Stimulated activated CD4-positive, alpha-beta T cell treated with anti-CD3 and anti-CD28 coated beads, Interleukin-12 subunit alpha, Interleukin-12 subunit beta, amount 100 ng/mL, for 48 hours (primary cell): ENCODE data around the gene CCNDBP1.
"Not testable (repeated sequence)": the region's sequence is repeated elsewhere in the genome, so short reads cannot be mapped to it uniquely, and the experiment has no call there.

Source experiments
- DNase-seq, 3 donors: peaks; one replicate each; pipeline ENCODE4 v3.0.0-alpha.2; 2020; ENCODE audit warnings: low read depth in 2 of 3, low spot score in 1 of 3

CCNDBP1 gene

DNA sequence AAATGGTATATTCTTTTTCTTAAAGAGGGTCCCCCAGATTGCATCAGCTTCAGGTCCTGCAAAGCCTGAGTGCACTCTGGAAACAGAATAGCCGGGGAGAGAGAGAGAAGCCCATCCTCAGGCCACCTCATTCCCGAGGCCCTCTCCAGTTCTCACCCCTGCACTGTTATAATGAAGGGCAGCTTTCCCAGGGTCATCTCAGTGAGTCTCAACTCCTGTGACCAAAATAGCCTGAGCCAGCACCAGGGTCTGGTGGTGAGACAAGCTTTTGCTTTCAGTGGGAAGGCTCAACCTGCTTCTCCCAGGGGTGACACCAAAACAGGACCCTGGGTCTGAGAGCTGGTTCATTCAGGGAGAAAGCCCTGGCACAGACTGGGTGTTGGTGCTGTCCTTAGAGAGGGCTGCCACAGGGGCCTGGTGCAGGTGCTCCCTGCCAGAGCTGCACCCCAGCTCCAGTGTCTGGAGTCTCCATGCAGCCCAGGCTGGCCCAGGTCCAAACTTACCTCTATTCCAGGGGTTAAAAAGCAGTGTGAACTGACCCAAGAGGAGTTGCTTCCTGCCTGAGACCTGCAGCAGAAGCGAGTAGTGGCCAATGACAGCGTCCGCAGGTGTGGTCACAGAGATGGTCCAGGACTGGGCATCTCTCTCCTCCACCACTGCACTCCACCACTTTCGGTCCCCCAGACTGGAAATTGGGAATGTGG, 29.5 kb downstream of the CCNDBP1 start:
- no peak for DNase-seq

DNA sequence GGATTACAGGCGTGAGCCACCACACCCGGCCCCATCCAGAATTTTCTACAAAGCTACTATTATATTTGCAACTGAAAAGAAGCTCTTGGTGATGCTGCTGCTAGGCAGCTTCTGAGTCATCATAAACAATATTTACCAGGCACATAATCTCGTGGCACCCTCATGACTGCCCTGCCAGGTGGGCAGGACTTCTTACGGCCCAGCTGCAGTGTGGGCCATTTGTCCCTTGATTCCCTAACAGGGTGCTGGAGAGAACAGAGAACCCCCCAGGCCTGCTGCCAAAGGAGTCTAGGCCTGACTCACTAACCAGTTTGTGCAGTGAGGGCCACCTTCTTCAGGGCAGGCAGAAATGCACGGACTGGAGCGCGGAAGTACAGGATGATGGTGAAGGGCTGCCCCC, 30.8 kb downstream of the CCNDBP1 start:
- no peak for DNase-seq

DNA sequence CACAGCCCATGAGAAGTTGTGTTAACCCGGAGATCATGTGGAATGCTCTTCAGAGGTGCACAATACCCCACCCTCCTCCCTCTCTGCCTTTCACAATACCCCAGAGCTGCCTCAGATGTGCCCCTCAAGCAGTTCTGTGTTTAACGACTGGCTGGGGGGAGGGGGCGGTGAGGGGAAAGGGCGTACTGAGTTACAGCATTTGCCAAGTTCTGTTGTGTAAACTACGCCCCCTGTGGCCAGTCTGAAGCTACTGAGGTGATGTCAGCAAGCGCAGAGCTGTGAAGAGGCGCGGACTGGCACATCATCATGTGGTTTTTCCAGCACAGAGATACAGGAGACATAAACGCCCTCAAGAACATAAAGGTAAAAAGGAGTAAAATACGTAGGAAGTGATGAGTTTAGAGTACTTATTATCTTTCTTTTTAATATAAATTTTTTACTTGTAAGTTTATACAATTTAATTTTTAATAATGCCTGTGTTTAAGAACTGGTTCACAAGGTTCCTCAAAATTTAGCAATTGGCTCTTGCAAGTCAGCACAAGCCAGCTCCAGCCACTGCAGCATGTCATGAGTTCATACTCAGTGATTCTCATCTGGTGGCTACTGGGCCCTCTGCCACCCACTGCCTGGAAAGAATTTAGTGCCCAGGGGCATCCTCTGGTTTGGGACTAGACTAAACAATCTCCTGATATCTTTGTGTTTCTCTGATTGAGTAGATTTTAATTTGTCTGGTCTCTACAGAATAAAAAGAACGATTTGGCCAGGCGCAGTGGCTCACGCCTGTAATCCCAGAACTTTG, 33.9 kb downstream of the CCNDBP1 start:
- no peak for DNase-seq

DNA sequence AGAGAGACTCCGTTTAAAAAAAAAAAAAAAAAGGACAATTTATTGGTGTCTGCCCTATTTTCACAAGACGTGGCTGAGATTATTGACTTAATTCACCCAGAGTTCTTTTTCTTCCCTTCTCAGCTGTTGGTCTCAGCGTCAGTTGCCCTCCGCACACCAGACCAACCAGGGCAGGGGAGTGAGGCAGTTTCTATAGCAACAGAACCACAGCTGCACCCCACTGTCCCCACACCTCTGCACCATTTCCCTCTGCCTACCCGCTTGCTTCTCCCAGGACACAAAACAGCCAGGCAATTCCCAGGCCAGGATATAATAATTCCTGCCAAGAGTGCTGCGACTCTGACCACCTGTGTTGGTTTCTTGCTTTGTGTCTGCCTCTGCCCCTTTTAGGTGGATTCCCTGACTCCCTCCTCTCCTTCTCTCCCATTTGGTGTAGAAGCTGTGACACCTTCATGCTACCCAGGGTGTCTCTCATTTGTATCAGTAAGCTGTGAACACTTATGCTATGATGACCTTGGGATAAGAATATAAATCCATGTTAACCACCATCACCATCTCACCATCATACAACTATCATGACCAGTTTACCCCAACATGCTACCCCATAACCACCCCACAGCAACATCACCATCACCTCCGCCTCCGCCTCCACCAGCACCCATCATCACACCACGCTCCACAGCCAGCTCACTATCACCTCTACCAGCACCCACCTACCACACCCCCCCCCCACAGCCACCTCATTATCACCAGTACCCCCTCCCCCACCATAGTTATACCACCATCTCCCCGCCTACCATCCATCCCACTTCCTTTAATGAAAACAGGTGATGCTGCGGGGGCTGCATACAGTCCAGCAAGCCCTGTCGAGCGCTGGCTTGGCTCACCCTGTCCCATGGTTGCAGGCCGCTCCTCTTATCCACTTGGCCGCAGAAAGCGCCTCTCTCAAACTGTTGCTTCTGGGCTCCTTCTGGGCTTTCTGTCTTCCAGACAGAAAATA, 35.0 kb downstream of the CCNDBP1 start:
- no peak for DNase-seq

DNA sequence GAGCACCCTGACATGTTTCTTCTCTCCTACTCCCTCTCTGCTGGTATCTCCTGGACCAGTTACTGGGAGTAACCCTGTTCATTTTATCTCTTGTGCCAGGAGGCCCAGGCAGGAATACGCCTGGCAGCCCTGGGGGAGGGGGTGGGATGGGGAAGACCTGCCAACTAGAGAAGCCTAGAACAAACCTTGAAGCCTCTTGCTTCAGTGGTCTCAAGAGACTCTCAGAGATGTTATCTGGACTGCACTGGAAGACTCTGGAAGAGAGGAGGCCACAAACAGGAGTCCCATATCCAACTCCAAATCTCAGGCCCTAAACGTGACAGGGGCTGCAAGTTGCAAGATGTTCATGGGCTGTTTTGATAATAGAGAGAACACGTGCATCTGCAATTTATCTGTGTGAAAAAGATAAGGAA, 35.8 kb downstream of the CCNDBP1 start, which contains the start of gene EPB42:
EPB42 (minus strand) TSS at position 28 of the 413 bp plus-strand sequence. CDS start 193 bp downstream, outside the sequence.
- DNase-seq: no peak

DNA sequence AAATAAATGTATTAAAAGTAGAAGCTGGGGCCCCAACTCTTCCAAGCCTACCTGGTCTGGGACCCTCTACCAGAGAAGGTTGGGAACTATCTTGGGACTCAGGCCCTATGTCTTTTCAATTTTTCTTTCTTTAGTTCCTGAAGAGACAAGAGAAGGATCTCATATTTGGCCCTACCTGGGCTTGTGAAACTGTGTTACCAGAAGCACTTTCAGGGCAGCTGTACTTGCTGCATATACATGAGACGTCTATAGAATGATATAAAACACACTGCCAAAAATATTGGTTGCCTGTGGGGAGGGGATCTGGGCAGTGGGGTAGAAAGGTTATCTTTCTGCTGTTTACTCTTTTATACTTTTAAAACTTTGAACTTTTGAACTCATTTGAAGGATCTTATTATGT, 36.2 kb downstream of the CCNDBP1 start:
- no peak for DNase-seq

DNA sequence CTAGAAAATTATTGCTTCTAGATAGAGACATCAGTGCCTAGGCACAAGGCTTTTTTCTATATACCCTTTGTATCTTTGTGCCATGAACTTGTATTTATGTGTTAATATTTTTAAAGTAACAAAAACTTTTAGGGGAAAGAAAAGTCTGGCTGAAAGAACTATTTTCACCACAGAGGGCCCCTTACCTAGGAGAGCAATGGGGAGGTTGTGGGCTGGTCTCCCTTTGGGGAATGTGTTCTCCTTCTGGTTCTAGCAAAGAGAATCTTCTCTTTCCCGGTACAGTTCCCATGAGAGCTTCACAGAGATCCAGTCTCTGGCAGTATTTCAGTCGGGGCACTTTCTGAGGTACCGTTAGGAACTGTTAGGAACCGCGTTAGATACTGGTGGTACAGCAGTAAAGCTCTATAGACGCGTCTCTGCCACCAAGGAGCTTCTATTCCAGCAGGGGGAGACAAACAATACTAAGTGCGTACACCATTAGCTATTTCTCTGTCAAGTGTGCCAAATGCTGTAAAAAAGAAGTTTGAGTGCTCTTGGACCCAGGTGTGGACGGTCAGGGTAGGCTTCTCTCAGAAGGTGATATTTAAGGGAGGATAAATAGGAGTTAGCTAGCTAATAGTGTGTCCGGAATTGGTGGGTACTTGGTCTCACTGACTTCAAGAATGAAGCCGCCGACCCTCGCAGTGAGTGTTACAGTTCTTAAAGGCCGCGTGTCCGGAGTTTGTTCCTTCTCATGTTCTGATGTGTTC, 40.2 kb downstream of the CCNDBP1 start:
- DNase-seq: peak in 2 of 3 donors; percentile 13 to 56

DNA sequence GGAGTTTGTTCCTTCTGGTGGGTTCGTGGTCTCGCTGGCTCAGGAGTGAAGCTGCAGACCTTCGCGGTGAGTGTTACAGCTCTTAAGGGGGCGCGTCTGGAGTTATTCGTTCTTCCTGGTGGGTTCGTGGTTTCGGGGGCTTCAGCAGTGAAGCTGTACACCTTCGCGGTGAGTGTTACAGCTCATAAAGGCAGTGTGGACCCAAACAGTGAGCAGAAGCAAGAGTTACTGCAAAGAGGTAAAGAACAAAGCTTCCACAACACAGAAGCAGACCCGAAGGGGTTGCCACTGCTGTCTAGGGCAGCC, 40.7 kb downstream of the CCNDBP1 start:
- DNase-seq: not testable (repeated sequence)

DNA sequence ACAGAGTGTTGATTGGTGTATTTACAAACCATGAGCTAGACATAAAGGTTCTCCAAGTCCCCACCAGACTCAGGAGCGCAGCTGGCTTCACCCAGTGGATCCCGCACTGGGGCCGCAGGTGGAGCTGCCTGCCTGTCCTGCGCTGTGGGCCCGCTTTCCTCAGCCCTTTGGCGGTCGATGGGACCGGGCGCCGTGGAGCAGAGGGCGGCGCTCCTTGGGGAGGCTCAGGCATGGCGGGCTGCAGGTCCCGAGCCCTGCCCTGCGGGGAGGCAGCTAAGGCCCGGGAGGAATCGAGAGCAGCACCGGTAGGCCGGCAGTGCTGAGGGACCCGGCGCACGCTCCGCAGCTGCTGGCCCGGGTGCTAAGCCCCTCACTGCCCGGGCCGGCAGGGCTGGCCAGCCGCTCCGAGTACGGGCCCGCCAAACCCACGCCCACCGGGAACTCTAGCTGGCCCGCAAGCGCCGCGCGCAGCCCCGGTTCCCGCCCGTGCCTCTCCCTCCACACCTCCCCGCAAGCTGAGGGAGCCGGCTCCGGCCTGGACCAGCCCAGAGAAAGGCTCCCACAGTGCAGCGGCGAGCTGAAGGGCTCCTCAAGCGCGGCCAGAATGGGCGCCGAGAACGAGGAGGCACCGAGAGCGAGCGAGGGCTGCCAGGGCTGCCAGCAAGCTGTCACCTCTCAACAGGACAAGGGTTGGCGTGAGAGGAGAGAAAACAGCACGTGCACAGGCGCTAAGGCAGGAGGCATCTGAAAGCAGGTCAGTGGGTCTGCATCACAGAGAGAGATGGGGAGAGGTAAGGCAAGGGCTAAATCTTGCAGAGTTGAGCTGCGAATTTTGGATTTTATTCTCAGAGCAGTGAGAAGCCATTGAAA, 41.5 kb downstream of the CCNDBP1 start:
- DNase-seq: no peak

DNA sequence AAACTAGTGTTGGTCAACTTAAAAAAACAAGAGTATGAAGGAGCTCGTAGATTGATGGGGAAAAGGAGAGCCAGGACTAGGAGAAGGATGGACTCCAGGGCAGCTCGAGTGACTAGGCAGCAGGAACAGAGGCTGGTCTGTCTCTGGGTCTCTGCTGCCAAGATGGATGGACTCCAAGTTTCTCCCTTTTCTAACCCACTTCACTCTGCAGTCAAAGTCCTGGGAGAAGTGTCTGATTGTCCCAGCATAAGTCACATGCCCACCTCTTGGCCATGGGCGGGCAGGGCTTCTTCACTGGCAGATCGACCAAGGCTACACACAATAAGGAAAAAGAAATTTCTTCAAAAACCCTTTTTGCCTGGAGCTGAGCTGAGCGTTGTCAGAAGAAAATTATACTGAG, 44.8 kb downstream of the CCNDBP1 start:
- no peak for DNase-seq

DNA sequence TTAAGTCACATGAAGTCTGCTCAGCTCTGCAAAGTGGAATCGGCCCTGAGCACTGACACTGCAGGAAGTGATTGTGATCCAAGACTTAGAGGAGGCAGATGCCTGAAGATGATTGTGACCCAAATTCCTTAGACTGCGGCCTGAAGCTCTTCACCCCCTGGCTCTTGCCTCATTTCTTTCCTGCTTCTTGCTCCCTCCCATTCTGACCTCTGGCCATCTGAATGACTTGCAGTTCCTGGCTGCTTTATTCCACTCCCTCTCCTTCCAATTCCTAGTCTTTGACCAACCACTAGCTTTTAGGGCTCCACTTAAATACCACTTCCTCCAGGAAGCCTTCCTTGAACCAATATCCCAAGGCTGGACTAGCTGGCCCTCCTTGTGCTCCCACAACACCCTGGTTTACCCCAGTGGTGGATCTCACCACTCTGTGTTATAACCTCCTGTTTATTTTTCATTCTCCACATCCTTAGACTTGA, 45.5 kb downstream of the CCNDBP1 start:
- DNase-seq: no peak

DNA sequence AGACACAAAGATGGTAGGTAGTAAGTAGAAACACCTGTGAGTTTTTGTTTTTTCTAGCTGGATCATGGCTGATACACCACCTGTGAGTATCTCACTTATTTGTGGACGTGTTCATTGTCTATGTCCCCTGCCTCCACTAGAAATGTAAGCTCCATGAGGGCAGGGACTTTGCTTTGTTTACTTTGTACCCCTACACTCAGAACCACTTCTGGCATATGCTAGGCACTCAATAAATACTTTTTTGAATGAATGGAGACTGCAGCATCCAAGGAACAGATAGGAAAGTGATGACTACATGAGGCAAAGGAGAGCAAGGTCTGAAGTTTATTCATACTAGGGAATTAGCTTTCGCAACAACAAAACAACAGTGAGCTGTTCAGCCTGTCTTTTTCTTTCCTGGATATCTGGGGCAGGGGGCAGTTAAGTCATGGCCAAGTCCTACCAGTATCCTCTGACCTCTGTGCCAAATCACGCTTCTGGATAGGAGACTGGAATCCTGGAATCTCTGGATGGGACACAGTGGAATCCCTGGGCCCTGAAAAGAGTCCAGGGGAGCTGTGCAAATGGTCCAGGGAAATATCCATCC, 47.2 kb downstream of the CCNDBP1 start:
- DNase-seq: no peak

DNA sequence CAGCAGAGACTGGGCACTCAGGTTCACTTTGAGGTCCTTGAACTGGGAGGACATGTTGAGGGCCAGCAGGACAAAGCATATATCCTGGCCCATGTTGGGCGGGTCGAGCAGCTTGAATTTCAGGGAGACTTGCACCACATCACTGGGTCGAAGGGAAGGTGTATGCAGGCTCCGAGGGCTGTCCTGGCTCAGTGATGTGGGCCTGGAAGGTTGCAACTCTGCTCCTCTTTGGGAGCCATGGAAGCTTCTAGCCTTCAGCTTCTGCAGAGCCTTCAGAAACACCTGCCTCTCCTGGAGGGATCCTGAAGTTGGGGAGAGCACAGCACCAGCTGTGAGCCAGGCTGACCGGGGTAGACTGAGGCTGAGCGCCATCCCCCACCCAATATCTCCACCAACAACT, 50.3 kb downstream of the CCNDBP1 start:
- DNase-seq: no peak

DNA sequence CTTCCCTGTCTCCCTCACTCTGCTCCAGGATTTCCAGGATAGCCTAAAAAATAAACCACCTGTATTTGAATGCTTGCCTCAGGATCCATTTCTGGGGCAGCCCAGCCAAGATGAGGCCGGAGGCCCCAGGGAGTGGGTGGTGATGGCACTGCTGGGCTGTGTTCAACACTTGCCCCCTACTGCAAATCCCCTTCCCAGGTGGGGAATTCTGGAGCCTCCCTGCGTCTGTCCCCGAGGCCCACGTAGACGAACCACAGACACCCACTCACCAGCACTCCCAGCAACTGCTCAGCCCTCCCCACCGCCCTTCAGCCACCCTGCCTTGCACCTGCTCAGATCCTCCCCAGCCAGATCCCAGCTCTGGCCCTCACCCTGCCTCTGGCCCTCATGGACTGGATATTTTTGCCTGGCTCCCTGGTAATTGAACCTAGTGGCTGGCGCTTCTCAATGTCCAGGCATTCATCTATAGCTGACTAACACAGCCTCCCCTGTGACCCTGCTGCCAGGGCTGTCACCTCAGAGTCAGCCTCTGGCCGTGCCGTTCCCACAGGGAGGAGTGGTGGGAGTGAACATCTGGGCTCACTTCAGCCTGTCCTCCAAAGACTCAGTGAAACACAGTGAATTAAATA, 52.8 kb downstream of the CCNDBP1 start:
- DNase-seq: no peak

DNA sequence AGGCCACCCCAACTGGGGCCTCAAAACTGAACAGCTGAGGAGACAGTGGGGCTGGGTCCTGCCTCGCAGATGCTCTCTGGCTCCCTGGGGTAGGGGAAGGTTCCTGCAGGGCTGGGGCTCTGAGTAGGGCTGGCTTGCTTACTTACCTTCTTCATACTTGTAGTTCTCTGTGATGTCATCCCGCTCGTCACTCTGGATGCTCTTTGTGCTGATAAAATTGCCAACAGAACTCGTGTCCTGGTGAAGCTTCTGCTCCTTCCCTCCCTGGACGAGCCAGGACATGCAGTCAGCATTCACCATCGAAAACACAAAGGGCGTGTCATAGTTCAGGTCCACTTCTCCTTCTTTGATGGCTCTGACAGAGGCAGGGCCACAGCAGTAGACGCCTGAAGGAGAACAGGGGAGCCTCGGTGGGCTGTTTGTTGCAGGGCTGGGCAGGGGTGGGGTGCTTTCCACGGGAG, 53.5 kb downstream of the CCNDBP1 start:
- DNase-seq: no peak

DNA sequence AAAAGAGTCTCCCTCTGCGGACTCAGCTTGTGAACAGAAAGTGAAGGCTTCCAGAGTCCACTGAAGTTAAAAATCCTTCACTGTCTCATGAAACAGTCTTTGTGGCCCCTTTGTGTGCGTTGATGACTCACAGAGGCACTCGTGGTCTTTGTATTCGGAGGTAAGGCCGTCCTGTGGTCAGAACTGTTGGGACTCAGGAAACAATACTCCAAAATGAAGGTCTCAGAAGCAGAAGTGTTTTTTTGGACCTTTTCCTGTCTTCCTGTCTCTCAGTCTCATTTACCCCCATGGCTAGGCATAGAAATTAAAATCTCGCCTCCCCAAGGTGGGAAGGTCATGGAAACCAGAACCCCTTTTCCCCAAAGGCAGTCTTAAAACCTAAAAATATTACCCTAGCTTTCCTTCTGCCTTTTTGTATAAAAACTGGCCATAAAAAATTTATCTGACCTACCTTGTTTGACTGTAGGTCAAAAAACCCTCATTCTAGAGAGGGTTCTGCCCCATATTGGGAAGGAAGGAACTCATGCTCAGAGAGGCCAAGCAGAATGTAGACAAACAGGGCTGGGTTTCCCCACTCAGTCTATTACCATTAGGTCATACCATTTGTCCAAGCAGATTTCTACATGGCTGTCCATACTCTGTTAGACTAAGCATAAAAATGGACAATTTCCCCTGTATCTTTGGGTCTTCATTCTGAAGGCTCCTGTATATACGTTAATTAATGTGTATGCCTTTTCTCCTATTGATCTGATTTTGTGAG, 54.7 kb downstream of the CCNDBP1 start:
- no peak for DNase-seq

DNA sequence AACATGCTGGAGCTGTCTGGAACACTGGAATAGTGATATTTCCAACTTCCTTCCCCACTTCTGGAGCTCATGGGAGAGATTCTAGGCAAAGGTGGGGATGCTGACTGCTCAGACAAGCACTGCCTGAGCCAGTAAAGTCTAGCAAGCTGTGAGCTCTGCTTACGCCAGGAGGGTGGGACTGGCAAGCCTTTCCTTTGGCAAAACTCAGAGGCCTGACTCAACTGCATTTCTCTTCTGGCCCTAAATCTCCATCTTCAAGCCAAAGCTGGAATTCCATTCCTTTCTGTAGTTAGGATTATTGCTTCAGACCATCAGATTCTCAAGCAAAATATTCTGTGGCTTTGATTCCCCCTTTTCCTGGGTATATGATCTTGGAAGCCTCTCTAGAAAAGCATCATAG, 55.9 kb downstream of the CCNDBP1 start:
- no peak for DNase-seq

DNA sequence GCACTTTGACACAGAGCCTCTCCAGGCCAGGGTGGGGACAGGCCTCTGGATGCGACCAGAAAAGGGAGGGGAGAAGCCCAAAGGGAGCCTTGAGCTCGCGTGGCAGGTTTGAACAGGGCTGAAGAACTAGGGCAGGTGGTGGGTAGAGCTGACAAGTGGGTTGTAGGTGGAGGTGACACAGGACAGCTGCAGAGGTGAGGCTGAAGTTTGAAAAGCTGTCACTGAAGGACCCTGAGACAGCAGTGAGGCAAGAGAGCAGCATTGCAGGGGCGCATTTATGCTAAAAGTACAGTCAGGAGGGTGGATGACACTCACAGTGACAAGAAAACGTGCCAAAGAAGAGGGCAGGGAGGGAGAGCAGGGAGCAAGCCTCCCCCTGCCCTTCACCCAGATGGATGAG, 57.4 kb downstream of the CCNDBP1 start:
- DNase-seq: no peak
